NT2/D1 (cell line): ENCODE data around the gene IRF8.

ENCODE experiments used
- SUZ12 ChIP-seq: IDR thresholded peaks from 2 replicates; pipeline ENCODE4 v1.6.1; 2011; ENCODE audit not compliant: insufficient read length, insufficient read depth; ENCODE audit errors: extremely low read depth
- YY1 ChIP-seq: IDR thresholded peaks from 2 replicates; pipeline ENCODE4 v1.6.1; 2011; ENCODE audit not compliant: insufficient read length, insufficient read depth

DNA sequence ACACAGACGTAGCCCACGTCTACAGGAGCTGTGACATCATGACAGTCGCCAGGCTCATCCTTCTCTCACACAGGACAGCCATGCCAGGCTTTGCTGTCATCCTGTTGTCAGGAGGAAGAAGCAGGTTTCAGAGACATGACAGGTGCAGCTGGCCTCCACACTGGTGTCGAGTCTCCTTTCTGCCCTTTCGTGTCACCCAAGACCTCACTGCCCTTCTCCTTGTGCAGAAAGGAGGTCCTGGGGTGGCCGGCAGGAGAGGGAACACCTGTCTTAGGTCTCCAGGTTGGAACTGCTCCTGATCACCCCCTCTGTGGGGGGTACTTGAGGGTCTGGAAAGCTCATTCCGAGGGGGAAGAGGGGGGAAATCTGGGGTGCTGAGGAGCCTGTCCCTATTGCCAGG, 41.6 kb upstream of the IRF8 start:
- TF ChIP-seq SUZ12 = no peak
- TF ChIP-seq YY1 = no peak
